Measurements from ENCODE around the gene CALHM2.

CALHM2 gene

GRCh38 chr10:103476046-103476768, 24.0 kb upstream of the CALHM2 start:
- FAIRE-seq (no peak), DNase-seq (ENCODE audit: low spot score) (no peak)

GRCh38 chr10:103475437-103475836, 23.3 kb upstream of the CALHM2 start:
- FAIRE-seq (no peak), DNase-seq (ENCODE audit: low spot score) (no peak)

- FAIRE-seq (no peak), DNase-seq (ENCODE audit: low spot score) (no peak)
Measured at GRCh38 chr10:103474077-103474476, 21.9 kb upstream of the CALHM2 start.

GRCh38 chr10:103473261-103473671, 21.1 kb upstream of the CALHM2 start:
- no peak for FAIRE-seq

GRCh38 chr10:103472005-103472404, 19.8 kb upstream of the CALHM2 start:
- DNase-seq (ENCODE audit: low spot score): no peak
- FAIRE-seq: no peak

More at GRCh38 chr10:103473261-103473671, 21.1 kb upstream of the CALHM2 start:
- no peak for DNase-seq (ENCODE audit: low spot score)

- DNase-seq (ENCODE audit: low spot score): no peak
- FAIRE-seq: no peak
Measured at GRCh38 chr10:103470761-103471653, 18.8 kb upstream of the CALHM2 start.

GRCh38 chr10:103469201-103469600, 17.0 kb upstream of the CALHM2 start:
- FAIRE-seq (no peak), DNase-seq (ENCODE audit: low spot score) (no peak)

- DNase-seq (ENCODE audit: low spot score) (no peak), FAIRE-seq (no peak)
Measured at GRCh38 chr10:103467406-103467805, 15.2 kb upstream of the CALHM2 start.

- DNase-seq (ENCODE audit: low spot score): no peak
- FAIRE-seq: no peak
Measured at GRCh38 chr10:103466734-103467133, 14.6 kb upstream of the CALHM2 start.

- FAIRE-seq (no peak), DNase-seq (ENCODE audit: low spot score) (no peak)
Measured at GRCh38 chr10:103465411-103466179, 13.4 kb upstream of the CALHM2 start.

- FAIRE-seq (no peak), DNase-seq (ENCODE audit: low spot score) (no peak)
Measured at GRCh38 chr10:103463499-103463898, 11.3 kb upstream of the CALHM2 start.

GRCh38 chr10:103459615-103460014, 7.4 kb upstream of the CALHM2 start:
- FAIRE-seq: no peak
- no peak for DNase-seq (ENCODE audit: low spot score)

GRCh38 chr10:103458720-103459119, 6.5 kb upstream of the CALHM2 start, which contains the start of gene CALHM1:
CALHM1 (minus strand) TSS chr10:103458900; CDS start chr10:103458751, 149 bp downstream.
- FAIRE-seq: no peak
- no peak for DNase-seq (ENCODE audit: low spot score)

- DNase-seq (ENCODE audit: low spot score) (no peak), FAIRE-seq (no peak)
Measured at GRCh38 chr10:103457896-103458583, 5.9 kb upstream of the CALHM2 start.

- no peak for DNase-seq (ENCODE audit: low spot score)
- no peak for FAIRE-seq
Measured at GRCh38 chr10:103457176-103457712, 5.1 kb upstream of the CALHM2 start.

GRCh38 chr10:103456074-103456660, 4.0 kb upstream of the CALHM2 start:
- FAIRE-seq (no peak), DNase-seq (ENCODE audit: low spot score) (no peak)

GRCh38 chr10:103455235-103455634, 3.1 kb upstream of the CALHM2 start:
- no peak for DNase-seq (ENCODE audit: low spot score)
- FAIRE-seq: no peak

- no peak for DNase-seq (ENCODE audit: low spot score)
Measured at GRCh38 chr10:103454026-103454425, 1.9 kb upstream of the CALHM2 start.

GRCh38 chr10:103452506-103453230, 498 bp upstream of the CALHM2 start:
- no peak for DNase-seq (ENCODE audit: low spot score)
- no peak for FAIRE-seq

More at GRCh38 chr10:103454026-103454425, 1.9 kb upstream of the CALHM2 start:
- FAIRE-seq: no peak
